ENCODE results near the gene CHD6. TPM values are rescaled to one million over a fixed set of nuclear protein-coding genes. Genes with fewer than 3 reads are reported as not detected.

CHD6 gene
- total RNA-seq, 4 donors from 2014 or later, result 32.5 to 37.7 (median 35.0) TPM

- Histone ChIP-seq H3K27ac (replicated peaks in 1 of 4) (peak overlapping the region; percentile 8 to 63 (median 52)), H3K4me1 (peaks cover 36 to 49% (median 48%) of the 10 kb centered on the region in 4 donors), H3K4me3 (no peak overlapping the region), H3K27me3 (no peaks in the 10 kb centered on the region), H3K36me3 (peaks cover 0 to 19% (median 12%) of the 10 kb centered on the region in 4 donors), H3K9me3 (no peaks in the 10 kb centered on the region)
- DNase-seq (ENCODE audit: extremely low spot score), result no peak
- intact Hi-C loops (cut with DNase I), result no loop called here
- TF ChIP-seq POLR2A (IDR thresholded peaks at IDR 0.05; ENCODE audit: low read depth) (no peak), CTCF (IDR thresholded peaks at IDR 0.05) (no peak), EP300 (IDR thresholded peaks at IDR 0.05) (no peak), POLR2AphosphoS5 (IDR thresholded peaks at IDR 0.05) (no peak)
- 48% methylated on average over 7 of the region's 7 CpGs for WGBS
These were observed 108.0 kb downstream of the CHD6 start for GRCh38 chr20:41510224-41510623.

DNA sequence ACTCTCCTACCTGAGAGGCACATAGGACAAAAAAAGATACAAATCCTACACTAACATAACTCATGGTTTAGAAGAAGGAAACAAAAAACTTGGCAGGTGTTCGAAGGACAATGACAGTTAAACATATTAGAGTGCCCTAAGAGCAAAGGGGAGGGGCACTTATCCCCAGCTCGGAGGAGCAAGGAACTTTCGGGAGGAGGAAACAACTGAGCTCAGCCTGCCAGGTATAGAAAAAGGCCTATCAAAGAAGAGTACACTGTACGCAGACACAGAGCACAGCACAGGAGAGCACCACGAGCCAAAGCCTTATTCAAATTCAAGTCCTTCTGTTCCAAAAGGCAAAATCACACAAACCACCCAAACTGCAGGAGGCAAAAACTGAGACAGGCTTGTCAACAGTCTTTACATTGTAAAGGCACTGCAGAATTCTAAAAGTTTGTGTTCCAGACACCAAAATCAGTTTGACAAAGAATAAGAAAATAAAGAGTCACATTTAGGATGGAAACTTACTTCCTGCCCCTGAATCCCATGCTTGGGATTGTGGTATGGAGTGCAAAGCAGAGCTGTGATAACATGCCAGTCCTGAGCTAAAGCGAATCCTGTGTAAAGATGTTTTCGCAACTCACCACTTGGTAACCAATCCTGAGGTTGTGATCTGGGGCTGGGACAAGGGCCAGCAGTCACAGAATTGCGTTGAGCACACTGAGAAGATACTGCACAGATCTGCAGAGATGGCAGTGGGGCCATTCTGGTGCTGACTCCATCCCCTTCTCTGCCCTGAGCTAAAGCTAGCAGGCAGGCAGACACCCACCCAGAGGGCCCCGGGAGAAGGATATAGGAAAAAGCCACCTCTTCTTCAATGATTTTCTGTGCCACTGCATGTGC, 108.6 kb downstream of the CHD6 start:
- H3K36me3 ChIP-seq, result peaks cover 0 to 18% (median 12%) of the 10 kb centered on the region in 4 donors
- WGBS, result 37% methylated on average over 8 of the region's 9 CpGs
- peak overlapping the region; percentile 49 to 63 (median 56) for H3K27ac ChIP-seq (replicated peaks in 1 of 4)
- peaks cover 36 to 49% (median 48%) of the 10 kb centered on the region in 4 donors for H3K4me1 ChIP-seq
- H3K9me3 ChIP-seq, result peaks cover 0 to under 1% (median 0%) of the 10 kb centered on the region in 4 donors
- no peak overlapping the region for H3K4me3 ChIP-seq
- intact Hi-C loops (cut with DNase I), result no loop called here
- no peaks in the 10 kb centered on the region for H3K27me3 ChIP-seq
- DNase-seq (ENCODE audit: extremely low spot score), result no peak
- TF ChIP-seq POLR2AphosphoS5 (IDR thresholded peaks at IDR 0.05) (no peak), CTCF (IDR thresholded peaks at IDR 0.05) (no peak), POLR2A (IDR thresholded peaks at IDR 0.05; ENCODE audit: low read depth) (no peak), EP300 (IDR thresholded peaks at IDR 0.05) (no peak)

- peak overlapping the region in 3 of 4 donors; percentile 22 to 63 (median 55) for H3K27ac ChIP-seq (replicated peaks in 1 of 4)
- peaks cover 0 to 4% (median 0%) of the 10 kb centered on the region in 4 donors for H3K9me3 ChIP-seq
- 39% methylated on average over 6 of the region's 6 CpGs for WGBS
- H3K4me3 ChIP-seq, result no peak overlapping the region
- no peak for TF ChIP-seq POLR2A (IDR thresholded peaks at IDR 0.05; ENCODE audit: low read depth)
- TF ChIP-seq EP300 (IDR thresholded peaks at IDR 0.05), result no peak
- TF ChIP-seq POLR2AphosphoS5 (IDR thresholded peaks at IDR 0.05), result no peak
- TF ChIP-seq CTCF (IDR thresholded peaks at IDR 0.05), result no peak
- intact Hi-C loops (cut with DNase I), result no loop called here
- H3K36me3 ChIP-seq, result peaks cover 0 to 14% (median 10%) of the 10 kb centered on the region in 4 donors
- peaks cover 34 to 49% (median 48%) of the 10 kb centered on the region in 4 donors for H3K4me1 ChIP-seq
- no peak for DNase-seq (ENCODE audit: extremely low spot score)
- H3K27me3 ChIP-seq, result no peaks in the 10 kb centered on the region
These were observed 109.8 kb downstream of the CHD6 start for GRCh38 chr20:41508335-41508734.

DNA sequence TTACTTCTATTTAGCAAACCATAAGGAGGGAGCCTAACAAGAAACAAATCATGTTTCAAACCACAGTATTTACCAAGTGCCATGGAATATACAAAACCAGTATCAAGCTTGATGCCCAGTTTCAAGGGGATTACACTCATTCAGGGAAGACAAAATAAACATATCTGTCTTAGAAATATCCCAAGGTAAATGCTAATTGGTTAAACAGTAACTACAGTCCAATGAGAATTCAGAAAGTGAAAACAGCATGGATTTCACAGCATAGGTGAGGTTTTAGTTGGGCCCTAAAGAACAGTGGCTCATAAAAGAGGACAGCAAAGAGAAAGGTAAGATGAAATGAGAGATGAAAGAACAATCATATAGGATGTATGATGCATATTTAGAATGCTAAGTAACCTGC, 110.3 kb downstream of the CHD6 start:
- intact Hi-C loops (cut with DNase I), result no loop called here
- TF ChIP-seq POLR2A (IDR thresholded peaks at IDR 0.05; ENCODE audit: low read depth), result no peak
- Histone ChIP-seq H3K9me3 (peaks cover 0 to 4% (median 0%) of the 10 kb centered on the region in 4 donors), H3K27me3 (no peaks in the 10 kb centered on the region), H3K36me3 (peaks cover 0 to 9% (median 8%) of the 10 kb centered on the region in 4 donors), H3K27ac (replicated peaks in 1 of 4) (no peak overlapping the region), H3K4me3 (no peak overlapping the region), H3K4me1 (peaks cover 34 to 49% (median 48%) of the 10 kb centered on the region in 4 donors)
- no peak for DNase-seq (ENCODE audit: extremely low spot score)

- intact Hi-C loops (cut with DNase I), result no loop called here
- Histone ChIP-seq H3K4me1 (peaks cover 32 to 49% (median 48%) of the 10 kb centered on the region in 4 donors), H3K36me3 (peaks cover 0 to 9% (median 4%) of the 10 kb centered on the region in 4 donors), H3K9me3 (peaks cover 0 to 4% (median 0%) of the 10 kb centered on the region in 4 donors), H3K27ac (replicated peaks in 1 of 4) (no peak overlapping the region), H3K4me3 (no peak overlapping the region), H3K27me3 (no peaks in the 10 kb centered on the region)
- 51% methylated on average over 5 of the region's 5 CpGs for WGBS
- DNase-seq (ENCODE audit: extremely low spot score), result no peak
- TF ChIP-seq CTCF (IDR thresholded peaks at IDR 0.05) (no peak), POLR2A (IDR thresholded peaks at IDR 0.05; ENCODE audit: low read depth) (no peak), EP300 (IDR thresholded peaks at IDR 0.05) (no peak), POLR2AphosphoS5 (IDR thresholded peaks at IDR 0.05) (no peak)
These were observed 110.7 kb downstream of the CHD6 start for GRCh38 chr20:41507436-41507835.

Measured in esophagus muscularis mucosa (tissue), 4 donors.